SK-N-MC (cell line): Measurements from ENCODE around the gene ENTPD8.
"Not testable (repeated sequence)": the region's sequence is repeated elsewhere in the genome, so short reads cannot be mapped to it uniquely, and the experiment has no call there.

ENCODE experiments used
- EZH2 ChIP-seq: fragments of 200-600 bp; sonication (generic); IDR thresholded peaks from one replicate; pipeline ENCODE4 v1.6.1; 2017; ENCODE audit warnings: antibody characterized with exemption
- FOXP2 ChIP-seq: optimal IDR thresholded peaks from 2 replicates; pipeline ENCODE3; 2011; ENCODE audit warnings: mild to moderate bottlenecking, moderate library complexity; ENCODE audit not compliant: insufficient read depth; ENCODE audit errors: extremely low read length, control extremely low read depth
- POLR2AphosphoS5 ChIP-seq: IDR thresholded peaks from 2 replicates; pipeline ENCODE4 v1.6.1; 2012; ENCODE audit warnings: mild to moderate bottlenecking, low read depth, low read length, borderline replicate concordance

DNA sequence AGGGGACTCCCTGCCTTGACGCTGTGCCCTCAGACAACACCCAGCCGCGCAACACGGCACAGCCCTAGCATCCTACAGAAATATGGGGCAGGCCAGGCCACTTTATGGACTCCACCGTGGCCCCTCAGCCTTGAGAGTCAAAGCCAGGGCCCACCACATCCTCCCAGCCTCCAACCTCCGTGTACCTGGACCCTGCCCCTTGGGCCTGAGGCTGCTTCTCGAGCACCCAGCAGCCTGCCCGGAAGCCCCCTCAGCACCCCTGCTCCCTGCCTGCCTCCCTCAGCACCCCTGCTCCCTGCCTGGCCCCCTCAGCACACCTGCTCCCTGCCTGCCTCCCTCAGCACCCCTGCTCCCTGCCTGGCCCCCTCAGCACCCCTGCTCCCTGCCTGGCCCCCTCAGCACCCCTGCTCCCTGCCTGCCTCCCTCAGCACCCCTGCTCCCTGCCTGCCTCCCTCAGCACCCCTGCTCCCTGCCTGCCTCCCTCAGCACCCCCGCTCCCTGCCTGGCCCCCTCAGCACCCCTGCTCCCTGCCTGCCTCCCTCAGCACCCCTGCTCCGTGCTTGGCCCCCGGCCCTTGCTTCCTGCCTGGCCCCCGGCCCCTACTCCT is 54.5 kb downstream of the ENTPD8 start:
- not testable (repeated sequence) for TF ChIP-seq POLR2AphosphoS5, EZH2, FOXP2
